H54 (cell line): ENCODE data around the gene AGRP.

ENCODE experiments used
- DNase-seq: peaks from one replicate; pipeline ENCODE4 v3.0.0; 2011; ENCODE audit warnings: low spot score, mixed read lengths; ENCODE audit not compliant: insufficient read length
- FAIRE-seq: peaks from 3 replicates; lab custom pipeline; 2011; peaks lifted over from hg19 to GRCh38; lab: Jason Lieb, UNC
- POLR2A ChIP-seq: IDR thresholded peaks from 2 replicates; pipeline ENCODE4 v1.6.1; 2011; ENCODE audit warnings: low read depth, mild to moderate bottlenecking, low read length

The AGRP gene, protein sequence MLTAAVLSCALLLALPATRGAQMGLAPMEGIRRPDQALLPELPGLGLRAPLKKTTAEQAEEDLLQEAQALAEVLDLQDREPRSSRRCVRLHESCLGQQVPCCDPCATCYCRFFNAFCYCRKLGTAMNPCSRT

DNA sequence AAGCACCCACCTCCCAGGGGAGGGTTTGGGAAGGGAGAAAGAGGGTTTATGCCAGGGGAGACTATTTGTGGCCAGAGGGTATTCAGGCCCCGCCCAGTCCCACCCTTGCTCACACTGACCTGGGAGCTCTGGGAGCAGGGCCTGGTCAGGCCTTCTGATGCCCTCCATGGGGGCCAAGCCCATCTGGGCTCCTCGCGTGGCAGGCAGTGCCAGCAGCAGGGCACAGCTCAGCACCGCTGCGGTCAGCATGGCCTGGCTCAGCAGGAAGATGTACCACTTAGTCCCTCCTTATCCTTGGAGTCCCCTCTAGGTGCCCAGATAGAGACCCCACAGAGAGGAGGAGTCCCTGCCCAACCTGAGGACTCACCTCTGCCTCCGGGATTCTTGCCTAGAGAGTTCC, at the start of gene AGRP:
Gene AGRP, minus strand, starts transcription at position 398 of the 400 bp plus-strand sequence. Its CDS starts 149 bp downstream, at position 249.
- TF ChIP-seq POLR2A, result no peak
- FAIRE-seq (no peak), DNase-seq (no peak)

DNA sequence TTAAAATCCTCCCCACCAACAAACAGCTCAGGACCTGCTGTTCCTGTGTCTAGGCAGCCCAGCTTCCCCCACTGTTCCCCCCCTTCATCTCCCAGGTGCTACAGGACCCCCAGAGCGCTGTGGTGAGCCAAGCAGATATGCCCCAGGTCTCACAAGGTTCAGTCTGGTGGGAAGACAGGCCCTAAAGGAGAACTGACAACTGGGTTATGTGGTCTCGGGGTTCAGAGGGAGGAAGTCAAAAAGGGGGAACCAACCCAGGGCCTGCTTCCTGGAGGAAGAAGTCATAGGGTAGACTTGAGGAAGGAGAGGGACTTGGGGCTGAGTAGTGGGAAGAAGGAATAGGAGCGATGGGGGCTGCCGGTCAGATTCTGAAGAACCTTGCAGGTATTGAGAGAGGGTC, 47.9 kb upstream of the AGRP start:
- no peak for FAIRE-seq
- TF ChIP-seq POLR2A, result no peak
- no peak for DNase-seq

DNA sequence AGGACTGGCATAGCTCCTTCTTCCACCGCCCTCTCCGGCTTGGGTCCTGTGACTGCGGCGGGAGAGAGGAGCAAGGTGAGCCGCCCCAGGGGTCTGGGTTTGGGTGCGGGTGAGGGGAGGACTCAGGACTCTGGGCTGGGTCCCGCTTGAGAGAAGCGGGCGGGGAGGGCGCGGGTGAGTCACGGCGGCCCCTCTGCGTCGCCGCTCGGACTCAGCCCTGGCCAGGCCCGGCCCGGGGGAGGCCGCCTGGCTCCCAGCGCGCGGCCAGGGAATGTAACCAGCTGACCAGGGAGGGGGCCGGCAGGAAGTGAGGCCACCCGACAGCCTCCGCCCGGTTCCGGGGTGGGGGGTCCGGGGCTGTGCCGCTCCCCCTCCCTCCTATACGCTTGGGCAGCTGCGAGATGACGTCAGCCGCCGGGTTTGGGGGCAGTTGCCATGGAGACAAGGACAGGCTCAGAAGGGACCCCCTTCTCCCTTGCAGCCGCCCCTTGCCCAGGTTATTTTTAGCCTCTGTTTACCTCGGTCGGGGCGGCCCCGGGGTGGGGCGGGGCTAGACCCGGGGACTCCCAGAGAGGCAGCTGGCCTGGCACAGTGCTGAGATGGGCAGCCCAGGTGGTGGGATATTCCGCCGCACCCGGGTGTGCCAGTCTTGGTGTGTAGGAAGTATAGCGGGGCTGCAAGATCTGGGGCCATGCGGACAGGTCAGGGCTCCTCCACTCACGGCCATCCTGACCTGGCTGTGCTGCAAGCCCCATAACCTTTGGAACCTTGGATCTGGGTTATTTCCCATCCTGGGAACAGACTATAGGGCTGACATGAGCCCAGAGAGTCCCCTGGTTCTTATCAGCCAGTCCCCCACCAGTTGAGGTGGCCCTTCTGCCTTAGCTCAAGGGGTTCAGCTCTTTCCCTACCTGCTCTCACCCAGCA, 46.9 kb upstream of the AGRP start:
- FAIRE-seq (no peak), DNase-seq (peak; percentile 78)
- peak; percentile 54 for TF ChIP-seq POLR2A

DNA sequence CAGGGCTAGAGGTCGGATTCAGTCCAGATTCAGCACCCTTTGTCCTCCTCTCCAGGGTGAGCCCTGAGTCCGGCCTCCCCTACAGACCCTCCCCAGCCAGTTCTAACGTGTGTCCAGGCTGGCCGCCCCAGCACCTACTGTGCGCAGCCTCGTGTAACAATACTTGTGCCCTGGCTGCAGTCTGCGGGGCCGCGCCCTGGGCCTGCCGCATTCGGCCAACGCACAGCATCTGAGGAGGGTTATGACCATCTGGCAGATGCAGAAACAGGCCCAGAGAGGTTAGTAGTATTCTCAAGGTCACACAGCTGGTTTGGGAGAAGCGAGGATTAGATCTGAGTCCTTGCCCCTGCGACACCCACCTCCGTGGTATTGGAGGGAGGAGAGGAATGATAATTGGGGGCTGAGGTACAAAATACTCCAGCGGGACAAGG, 46.2 kb upstream of the AGRP start:
- TF ChIP-seq POLR2A, result no peak
- no peak for FAIRE-seq
- DNase-seq, result no peak

DNA sequence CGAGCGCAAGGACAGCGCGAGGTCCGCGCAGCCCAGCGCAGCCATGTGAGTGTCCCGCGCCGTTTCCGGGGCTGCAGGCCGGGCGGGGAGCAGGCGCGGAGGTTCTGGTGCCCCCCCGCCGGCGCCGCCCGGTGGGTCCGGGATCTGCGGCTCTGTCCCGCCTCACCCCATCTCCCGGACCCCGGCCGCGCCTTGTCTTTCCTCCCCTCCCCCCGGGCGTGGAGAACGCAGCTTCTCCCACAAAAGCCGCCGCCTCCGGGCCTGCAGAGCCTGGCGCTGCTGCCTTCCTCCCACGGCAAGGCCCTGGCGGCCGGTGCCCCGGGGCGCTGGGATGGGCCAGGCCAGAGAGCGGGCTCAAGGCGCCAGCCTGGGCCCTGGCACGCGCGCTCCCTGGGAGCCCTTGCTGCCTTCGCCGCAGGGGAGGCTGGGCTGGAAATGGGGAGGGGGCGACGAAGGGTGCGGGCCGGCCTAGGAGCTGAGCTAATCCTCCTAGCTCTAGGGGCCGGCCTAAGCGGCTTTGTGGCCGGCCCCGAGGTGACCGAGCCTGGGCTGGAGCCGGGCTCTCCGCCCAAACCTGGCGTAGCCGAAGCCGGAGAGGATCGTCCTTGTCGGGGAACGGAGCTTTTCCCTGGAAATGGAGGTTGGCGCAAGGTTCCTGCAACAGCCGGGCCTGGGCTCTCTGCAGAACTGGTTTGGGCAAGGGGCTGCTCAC, 45.7 kb upstream of the AGRP start:
- no peak for DNase-seq
- peak; percentile 82 for TF ChIP-seq POLR2A
- FAIRE-seq, result no peak

DNA sequence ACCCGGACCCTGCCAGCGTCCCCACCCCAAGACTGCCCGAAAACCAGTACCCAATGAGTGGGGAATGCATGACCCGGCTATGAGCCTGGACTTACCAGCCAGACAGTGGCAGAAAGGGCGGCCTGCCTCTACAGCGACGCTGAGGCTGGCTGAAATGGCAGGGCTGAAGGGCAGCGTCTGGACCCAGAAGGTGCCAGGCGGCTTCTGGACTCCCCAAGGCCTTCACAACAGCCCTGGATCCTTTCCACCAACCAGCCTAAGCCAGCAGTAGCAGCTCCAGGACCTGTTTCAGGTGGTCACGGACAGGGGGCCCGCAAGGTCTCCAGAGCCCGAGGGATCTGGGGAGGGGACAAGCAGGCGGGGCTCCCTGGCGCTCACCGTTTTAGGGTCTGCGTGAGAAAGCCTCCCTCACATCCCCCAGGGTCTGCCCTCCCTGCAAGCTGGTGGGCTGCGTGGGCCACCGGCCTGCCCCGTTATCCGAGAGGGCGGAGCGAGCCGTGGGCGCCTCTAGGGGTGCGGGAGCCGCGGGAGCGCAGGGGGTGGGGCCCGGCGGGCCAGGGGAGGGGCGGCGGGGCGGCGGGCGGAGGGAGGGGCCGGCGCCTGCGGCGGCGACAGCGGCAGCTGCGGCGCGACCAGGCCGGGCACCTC, 45.0 kb upstream of the AGRP start, which contains the start of gene RIPOR1:
Gene RIPOR1, plus strand, starts transcription at position 608 of the 648 bp plus-strand sequence. CDS start 9,618 bp downstream, outside the sequence.
- FAIRE-seq (no peak), DNase-seq (no peak)
- no peak for TF ChIP-seq POLR2A

DNA sequence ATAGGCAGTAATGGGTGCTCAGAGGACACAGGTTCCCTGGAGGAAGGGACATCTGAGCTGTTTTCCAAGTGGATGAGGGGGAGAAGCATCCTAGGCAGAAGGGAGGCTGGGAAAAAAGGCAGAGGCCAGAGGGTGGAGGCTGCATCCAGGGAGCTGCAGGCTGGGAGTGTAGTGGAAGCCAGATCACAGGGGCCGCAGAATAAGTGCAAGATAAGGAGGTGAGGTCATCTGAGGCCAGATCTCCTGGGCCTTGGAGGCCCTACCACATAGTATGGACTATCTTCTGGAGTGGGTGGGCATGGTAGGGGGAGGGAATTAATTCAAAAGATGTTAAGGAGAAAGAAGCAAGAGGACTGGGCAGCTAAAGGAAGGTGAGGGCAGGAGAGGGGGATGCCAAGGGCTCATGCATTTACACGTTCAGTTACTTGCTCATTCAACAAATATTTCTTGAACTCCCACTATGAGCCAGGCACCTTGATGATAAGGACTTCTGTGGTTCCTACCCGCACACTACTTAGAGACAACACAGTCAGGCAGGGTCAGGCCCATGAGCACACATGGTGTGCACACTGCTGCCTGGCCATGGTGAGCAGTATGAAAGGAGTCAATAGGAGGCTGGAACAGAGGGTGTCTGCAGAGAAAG, 42.9 kb upstream of the AGRP start:
- no peak for FAIRE-seq
- TF ChIP-seq POLR2A, result no peak
- no peak for DNase-seq

DNA sequence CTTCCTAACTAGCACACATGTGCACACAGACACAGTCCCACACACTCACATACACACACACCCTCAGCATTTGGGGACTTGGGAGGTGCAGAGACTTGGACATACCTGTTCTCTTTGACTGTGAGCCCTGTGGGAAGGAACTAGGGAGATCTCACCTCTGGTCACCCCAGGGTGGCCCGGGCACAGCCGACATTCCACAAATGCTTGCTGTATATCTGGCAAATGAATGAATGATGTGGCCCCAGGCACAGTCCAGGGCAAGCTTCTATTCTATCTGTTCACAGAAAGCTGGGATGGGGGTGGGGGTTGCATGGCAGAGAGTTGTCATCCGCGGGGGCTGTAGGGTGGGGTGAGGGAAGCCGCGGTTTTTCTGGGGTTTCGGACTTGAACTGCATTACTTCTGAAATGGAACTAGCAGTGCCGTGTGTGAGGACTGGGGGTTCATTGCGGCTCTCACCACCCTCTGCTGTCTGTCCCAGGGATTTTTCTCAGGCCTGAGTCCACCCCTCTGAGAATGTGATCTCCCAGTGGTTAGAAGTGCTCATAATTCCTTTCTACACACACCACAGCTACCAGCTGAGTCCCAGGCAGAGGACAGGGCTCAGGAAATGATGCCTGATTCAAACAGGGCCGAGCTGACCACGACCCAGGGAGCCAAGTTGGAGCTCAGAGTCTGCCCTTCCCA, 42.0 kb upstream of the AGRP start:
- DNase-seq (no peak), FAIRE-seq (no peak)

DNA sequence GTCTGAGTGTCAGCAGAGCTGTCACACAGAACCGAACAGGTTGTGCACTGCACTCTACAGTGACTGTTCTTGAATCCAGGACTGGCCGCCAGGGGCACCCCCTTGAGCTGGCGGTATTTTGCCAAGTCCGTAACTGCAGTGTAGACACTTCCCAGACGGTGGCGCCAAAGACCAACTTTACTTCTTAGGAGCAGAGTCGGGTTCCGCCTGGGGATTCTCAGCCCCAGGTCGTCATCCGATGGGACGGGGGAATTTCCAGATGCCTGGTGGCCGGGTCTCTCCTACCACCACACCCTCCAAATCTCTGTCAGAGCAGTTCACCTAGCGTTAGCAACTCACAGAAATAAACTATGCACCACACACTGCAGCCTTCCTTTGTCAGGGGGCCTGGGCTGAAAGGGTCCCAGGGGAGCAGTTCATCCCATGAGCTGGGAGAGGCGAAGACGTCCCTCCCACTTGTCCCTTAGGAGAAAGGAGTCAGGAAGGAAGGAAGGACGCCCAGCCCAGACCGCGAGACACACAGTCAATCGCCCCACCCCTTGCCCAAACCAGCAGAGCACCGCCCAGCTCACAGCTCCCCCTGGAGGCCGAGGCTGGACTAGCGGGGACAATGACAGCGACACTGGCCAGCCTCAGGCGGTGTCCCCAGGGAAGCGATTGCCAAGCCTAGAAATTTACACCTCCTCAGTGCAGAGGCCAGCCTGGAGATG, 37.9 kb upstream of the AGRP start:
- DNase-seq (peak; percentile 77), FAIRE-seq (peak; percentile 61)
- TF ChIP-seq POLR2A, result 0 out of 2 replicates have a peak, but pooled peaks have one; percentile 21

More for the DNA sequence above, 42.0 kb upstream of the AGRP start:
- no peak for TF ChIP-seq POLR2A

DNA sequence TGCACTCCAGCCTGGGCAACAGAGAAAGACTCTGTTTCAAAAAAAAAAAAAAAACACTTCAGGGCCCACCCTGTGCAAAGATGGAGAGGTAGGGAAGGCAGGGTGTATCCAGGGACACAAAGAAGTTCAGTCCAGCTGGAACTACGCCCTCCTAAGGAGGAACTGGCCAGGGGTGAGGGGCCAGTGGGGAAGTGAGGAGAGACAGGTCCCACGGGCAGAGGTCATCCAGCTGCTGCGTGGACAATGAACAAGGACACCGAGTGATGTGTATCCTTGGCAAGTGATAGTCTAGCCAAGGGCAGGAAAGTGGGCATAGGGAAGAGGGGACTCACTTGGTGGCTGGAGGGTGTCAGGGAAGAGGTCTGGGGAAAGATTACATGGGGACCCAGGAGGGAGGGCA, 35.9 kb upstream of the AGRP start:
- TF ChIP-seq POLR2A, result no peak
- DNase-seq (no peak), FAIRE-seq (no peak)

DNA sequence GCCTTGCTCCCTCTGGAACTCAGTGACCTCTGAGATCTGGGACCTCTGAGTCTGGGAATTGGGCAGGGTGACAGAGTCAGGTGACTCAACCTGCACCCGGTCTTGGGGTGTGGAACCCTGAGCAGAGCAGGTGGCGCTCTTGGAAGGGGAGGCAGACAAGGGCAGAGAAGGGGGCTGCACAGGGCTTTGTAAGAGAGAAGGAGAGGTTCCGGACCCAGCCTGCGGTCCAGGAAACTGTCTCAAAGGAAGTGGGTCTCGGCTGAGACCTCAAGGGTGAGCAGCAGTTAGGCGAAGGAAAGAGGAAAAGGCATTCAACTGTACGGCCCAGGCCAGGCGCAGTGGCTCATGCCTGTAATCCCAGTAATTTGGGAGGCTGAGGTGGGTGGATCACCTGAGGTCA, 35.3 kb upstream of the AGRP start:
- TF ChIP-seq POLR2A, result no peak
- DNase-seq (no peak), FAIRE-seq (no peak)
